Panc1 (cell line): ENCODE measurements around the gene TMEM131. TPM values are rescaled to one million over a fixed set of nuclear protein-coding genes. Genes with fewer than 3 reads are reported as not detected.

Experiments used
- ATAC-seq: fragments of 200-7000 bp; cut with Tn5 transposase; 2 replicates; pipeline ENCODE4 v1.9.1; 2020; ENCODE audit warnings: mild to moderate bottlenecking, moderate library complexity
- BruUV-seq: library from RNA; stranded (reverse); fragments of 400-500 nt; replicated peaks from 2 replicates; lab custom pipeline; 2021; lab: Mats Ljungman, UMichigan
- CTCF ChIA-PET: fragments of 300-600 bp; sonication (Branson Sonifier 250); formaldehyde crosslinking; loops from one replicate; lab custom pipeline; 2022; ENCODE audit warnings: antibody characterized with exemption; lab: Charles Lee
- POLR2A ChIA-PET: fragments of 300-600 bp; sonication (Branson Sonifier 250); formaldehyde crosslinking; loops from one replicate; lab custom pipeline; 2022; ENCODE audit warnings: antibody characterized with exemption; lab: Charles Lee
- DNase-seq: peaks from one replicate; pipeline ENCODE4 v3.0.0-alpha.2; 2010; ENCODE audit warnings: low read depth, low spot score
- H3K27ac ChIP-seq: 2 replicates; pipeline ENCODE4 v1.5.1; 2011; ENCODE audit warnings: mild to moderate bottlenecking, low read length, inconsistent platforms
- H3K27me3 ChIP-seq: fragments of 200-500 bp; sonication (Bioruptor generic); 2 replicates; pipeline ENCODE4 v1.6.0; 2014; ENCODE audit warnings: low read length, inconsistent platforms; ENCODE audit not compliant: control insufficient read depth, insufficient read depth
- H3K36me3 ChIP-seq: fragments of 200-500 bp; sonication (Bioruptor generic); 2 replicates; pipeline ENCODE4 v1.5.1; 2014; ENCODE audit warnings: inconsistent platforms, mild to moderate bottlenecking, low read length, moderate library complexity; ENCODE audit not compliant: control insufficient read depth, insufficient read depth
- H3K4me1 ChIP-seq: 2 replicates; pipeline ENCODE4 v1.5.1; 2011; ENCODE audit warnings: inconsistent platforms, mild to moderate bottlenecking, low read length, moderate library complexity; ENCODE audit not compliant: control insufficient read depth, insufficient read depth
- H3K4me3 ChIP-seq, 2 experiments: 2 replicates each; pipeline ENCODE4 v1.5.1; 2011 to 2012; ENCODE audit warnings: low read depth in 2 of 2, low read length in 2 of 2, mild to moderate bottlenecking in 2 of 2, inconsistent platforms in 1 of 2, moderate library complexity in 1 of 2
- H3K9me3 ChIP-seq: fragments of 200-500 bp; sonication (Bioruptor generic); 2 replicates; pipeline ENCODE4 v1.5.1; 2014; ENCODE audit warnings: low read depth, mild to moderate bottlenecking, inconsistent platforms, low read length, moderate library complexity; ENCODE audit not compliant: control insufficient read depth, insufficient read depth
- POLR2AphosphoS5 ChIP-seq: IDR thresholded peaks from 2 replicates; pipeline ENCODE4 v1.6.1; 2012; ENCODE audit warnings: mild to moderate bottlenecking, low read depth, low read length, moderate library complexity
- SIN3A ChIP-seq: IDR thresholded peaks from 2 replicates; pipeline ENCODE4 v1.6.1; 2012; ENCODE audit warnings: low read depth, mild to moderate bottlenecking, low read length, moderate library complexity, borderline replicate concordance; ENCODE audit not compliant: insufficient read depth
- TCF7L2 ChIP-seq: IDR thresholded peaks from 2 replicates; pipeline ENCODE4 v1.6.1; 2011; ENCODE audit warnings: mild to moderate bottlenecking, low read depth, low read length, inconsistent platforms
- in situ Hi-C: cut with HindIII; loops from 2 replicates; pipeline ENCODE4 v1.10.0; 2016; ENCODE audit warnings: low sequenced_read_pairs, low pct_unique_long_range_greater_than_20kb
- intact Hi-C: fragments of 100-400 bp; cut with micrococcal nuclease; formaldehyde crosslinking; loops from one replicate; pipeline ENCODE4 v1.10.0; 2022; ENCODE audit not compliant: unreplicated experiment
- total RNA-seq: library from RNA; stranded (reverse); gene quantifications from one replicate; pipeline ENCODE4 v1.2.1, GENCODE V29; 2021; ENCODE audit not compliant: unreplicated experiment
- TF ChIP-seq, protein P1 (sequence below), 2 experiments: IDR thresholded peaks; 2 replicates each; pipeline ENCODE4 v1.6.1; 2011 to 2012; ENCODE audit warnings: low read depth in 2 of 2, control low read depth in 1 of 2, low read length in 1 of 2, mild to moderate bottlenecking in 1 of 2, moderate library complexity in 1 of 2; ENCODE audit not compliant: insufficient read depth in 1 of 2
- TF ChIP-seq, protein P2 (sequence below): fragments of 450-650 bp; IDR thresholded peaks from 2 replicates; pipeline ENCODE4 v1.5.1; 2017; ENCODE audit warnings: mild to moderate bottlenecking

The TMEM131 gene
- total RNA-seq, 1 experiment from 2014 or later = 43.4 TPM

DNA sequence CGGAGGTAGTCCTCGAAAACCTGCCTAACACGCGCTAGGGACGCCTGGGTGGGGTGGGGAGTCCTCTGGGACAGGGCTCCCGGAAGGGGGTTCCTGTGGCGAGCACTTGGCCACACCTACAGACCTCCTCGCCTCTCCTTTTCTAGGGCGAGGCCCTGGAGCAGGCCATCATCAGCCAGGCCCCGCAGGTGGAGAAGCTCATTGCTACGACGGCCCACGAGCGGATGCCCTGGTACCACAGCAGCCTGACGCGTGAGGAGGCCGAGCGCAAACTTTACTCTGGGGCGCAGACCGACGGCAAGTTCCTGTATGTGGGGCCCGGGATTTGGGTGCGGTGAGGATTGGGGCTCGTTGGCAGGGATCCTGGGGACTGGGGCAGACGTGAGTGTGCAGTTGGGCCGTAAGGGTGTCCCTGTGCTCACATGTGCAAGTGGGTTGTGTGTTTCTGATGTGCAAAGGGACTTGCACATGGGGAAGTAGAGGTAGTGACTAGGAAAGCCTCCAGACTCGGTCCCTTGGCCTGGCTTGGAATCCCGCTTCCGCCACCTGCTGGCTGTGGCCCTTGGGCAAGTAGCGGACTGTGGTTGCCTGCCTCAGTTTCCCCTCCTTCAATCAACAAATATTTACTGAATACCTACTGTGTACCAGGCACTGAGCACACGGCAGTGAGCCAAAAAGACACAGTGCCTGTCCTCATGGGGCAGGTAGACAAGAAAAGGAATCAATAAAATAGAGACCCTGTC is 270.6 kb downstream of the TMEM131 start:
- Histone ChIP-seq H3K36me3 (no peaks in the 10 kb centered on the region), H3K4me1 (no peaks in the 10 kb centered on the region), H3K27me3 (no peaks in the 10 kb centered on the region), H3K9me3 (0 out of 2 replicates have a peak, but pooled peaks cover under 1% of the 10 kb centered on the region), H3K4me3 (no peak overlapping the region), H3K27ac (no peak overlapping the region)
- BruUV-seq = no TSS peak
- TF ChIP-seq TCF7L2 (no peak), SIN3A (no peak), POLR2AphosphoS5 (no peak)
- TF ChIP-seq, protein P1, sequence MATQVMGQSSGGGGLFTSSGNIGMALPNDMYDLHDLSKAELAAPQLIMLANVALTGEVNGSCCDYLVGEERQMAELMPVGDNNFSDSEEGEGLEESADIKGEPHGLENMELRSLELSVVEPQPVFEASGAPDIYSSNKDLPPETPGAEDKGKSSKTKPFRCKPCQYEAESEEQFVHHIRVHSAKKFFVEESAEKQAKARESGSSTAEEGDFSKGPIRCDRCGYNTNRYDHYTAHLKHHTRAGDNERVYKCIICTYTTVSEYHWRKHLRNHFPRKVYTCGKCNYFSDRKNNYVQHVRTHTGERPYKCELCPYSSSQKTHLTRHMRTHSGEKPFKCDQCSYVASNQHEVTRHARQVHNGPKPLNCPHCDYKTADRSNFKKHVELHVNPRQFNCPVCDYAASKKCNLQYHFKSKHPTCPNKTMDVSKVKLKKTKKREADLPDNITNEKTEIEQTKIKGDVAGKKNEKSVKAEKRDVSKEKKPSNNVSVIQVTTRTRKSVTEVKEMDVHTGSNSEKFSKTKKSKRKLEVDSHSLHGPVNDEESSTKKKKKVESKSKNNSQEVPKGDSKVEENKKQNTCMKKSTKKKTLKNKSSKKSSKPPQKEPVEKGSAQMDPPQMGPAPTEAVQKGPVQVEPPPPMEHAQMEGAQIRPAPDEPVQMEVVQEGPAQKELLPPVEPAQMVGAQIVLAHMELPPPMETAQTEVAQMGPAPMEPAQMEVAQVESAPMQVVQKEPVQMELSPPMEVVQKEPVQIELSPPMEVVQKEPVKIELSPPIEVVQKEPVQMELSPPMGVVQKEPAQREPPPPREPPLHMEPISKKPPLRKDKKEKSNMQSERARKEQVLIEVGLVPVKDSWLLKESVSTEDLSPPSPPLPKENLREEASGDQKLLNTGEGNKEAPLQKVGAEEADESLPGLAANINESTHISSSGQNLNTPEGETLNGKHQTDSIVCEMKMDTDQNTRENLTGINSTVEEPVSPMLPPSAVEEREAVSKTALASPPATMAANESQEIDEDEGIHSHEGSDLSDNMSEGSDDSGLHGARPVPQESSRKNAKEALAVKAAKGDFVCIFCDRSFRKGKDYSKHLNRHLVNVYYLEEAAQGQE (IDR thresholded peaks at IDR 0.05; ENCODE audit: insufficient read depth in 1 of 2, low read depth in 2 of 2, low read length in 1 of 2) = no peak
- TF ChIP-seq, protein P2, sequence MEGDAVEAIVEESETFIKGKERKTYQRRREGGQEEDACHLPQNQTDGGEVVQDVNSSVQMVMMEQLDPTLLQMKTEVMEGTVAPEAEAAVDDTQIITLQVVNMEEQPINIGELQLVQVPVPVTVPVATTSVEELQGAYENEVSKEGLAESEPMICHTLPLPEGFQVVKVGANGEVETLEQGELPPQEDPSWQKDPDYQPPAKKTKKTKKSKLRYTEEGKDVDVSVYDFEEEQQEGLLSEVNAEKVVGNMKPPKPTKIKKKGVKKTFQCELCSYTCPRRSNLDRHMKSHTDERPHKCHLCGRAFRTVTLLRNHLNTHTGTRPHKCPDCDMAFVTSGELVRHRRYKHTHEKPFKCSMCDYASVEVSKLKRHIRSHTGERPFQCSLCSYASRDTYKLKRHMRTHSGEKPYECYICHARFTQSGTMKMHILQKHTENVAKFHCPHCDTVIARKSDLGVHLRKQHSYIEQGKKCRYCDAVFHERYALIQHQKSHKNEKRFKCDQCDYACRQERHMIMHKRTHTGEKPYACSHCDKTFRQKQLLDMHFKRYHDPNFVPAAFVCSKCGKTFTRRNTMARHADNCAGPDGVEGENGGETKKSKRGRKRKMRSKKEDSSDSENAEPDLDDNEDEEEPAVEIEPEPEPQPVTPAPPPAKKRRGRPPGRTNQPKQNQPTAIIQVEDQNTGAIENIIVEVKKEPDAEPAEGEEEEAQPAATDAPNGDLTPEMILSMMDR = no peak
- ATAC-seq (no peak), DNase-seq (no peak)
- CTCF ChIA-PET = no interaction called here
- POLR2A ChIA-PET = no interaction called here
- intact Hi-C loops (no loop called here), in situ Hi-C loops (no loop called here)

DNA sequence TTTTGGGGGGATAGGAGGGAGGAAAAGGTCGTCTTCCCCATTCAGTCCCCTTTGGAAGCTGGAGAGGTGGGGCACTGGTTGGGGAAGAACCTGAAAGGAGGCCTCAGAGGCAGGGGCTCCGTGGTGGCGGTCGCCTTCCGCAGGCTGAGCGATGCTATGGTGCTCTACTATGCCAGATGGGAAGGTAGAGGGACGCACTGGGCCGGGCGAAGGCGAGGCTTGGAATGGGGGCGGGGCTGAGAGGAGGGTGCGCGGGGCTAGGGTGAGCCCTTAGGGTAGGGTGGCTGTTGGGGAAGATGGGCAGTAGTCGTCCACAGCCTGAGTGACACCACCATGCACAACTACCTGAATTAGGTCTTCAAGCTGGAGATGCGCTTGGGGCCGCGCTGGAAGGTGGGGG is 271.2 kb downstream of the TMEM131 start:
- intact Hi-C loops (no loop called here), in situ Hi-C loops (no loop called here)
- Histone ChIP-seq H3K27ac (no peak overlapping the region), H3K4me1 (no peaks in the 10 kb centered on the region), H3K27me3 (no peaks in the 10 kb centered on the region), H3K4me3 (no peak overlapping the region), H3K36me3 (no peaks in the 10 kb centered on the region), H3K9me3 (no peaks in the 10 kb centered on the region)
- TF ChIP-seq TCF7L2 = no peak
- no peak for TF ChIP-seq SIN3A
- TF ChIP-seq, protein P1 (IDR thresholded peaks at IDR 0.05; ENCODE audit: insufficient read depth in 1 of 2, low read depth in 2 of 2, low read length in 1 of 2) = no peak
- TF ChIP-seq, protein P2 = no peak
- no peak for TF ChIP-seq POLR2AphosphoS5
- POLR2A ChIA-PET = no interaction called here
- CTCF ChIA-PET = no interaction called here
- ATAC-seq = no peak
- DNase-seq = no peak
- BruUV-seq = no TSS peak
